ENCODE results near the gene GOLGA2. TPM values are rescaled to one million over a fixed set of nuclear protein-coding genes. Genes with fewer than 3 reads are reported as not detected.
"Not testable (repeated sequence)": the region's sequence is repeated elsewhere in the genome, so short reads cannot be mapped to it uniquely, and the experiment has no call there.

The GOLGA2 gene
- polyA plus RNA-seq, 6 donors from 2014 or later = 4.6 to 10.3 (median 8.1) TPM

- peaks cover 0 to 8% of the 10 kb centered on the region in 2 donors for H3K36me3 Mint-ChIP-seq
- DNase-seq (no peak), ATAC-seq (ENCODE audit: low read depth in 2 of 2) (no peak)
- H3K27ac Mint-ChIP-seq = no peak overlapping the region
- no peak overlapping the region for H3K4me3 Mint-ChIP-seq
- H3K9me3 Mint-ChIP-seq = no peaks in the 10 kb centered on the region
- H3K27me3 Mint-ChIP-seq = no peaks in the 10 kb centered on the region
- H3K4me1 Mint-ChIP-seq = peaks cover 13 to 19% (median 17%) of the 10 kb centered on the region in 3 donors
Measured at GRCh38 chr9:128282500-128282899, 6.7 kb upstream of the GOLGA2 start.

GRCh38 chr9:128280084-128280622 lies 4.3 kb upstream of the GOLGA2 start:
- no peak overlapping the region for H3K27ac Mint-ChIP-seq
- H3K36me3 Mint-ChIP-seq = peaks cover 0 to 6% of the 10 kb centered on the region in 2 donors
- no peak for DNase-seq

GRCh38 chr9:128279088-128280073 lies 3.6 kb upstream of the GOLGA2 start:
- Mint-ChIP-seq H3K4me1 (peaks cover 21 to 32% (median 31%) of the 10 kb centered on the region in 3 donors), H3K4me3 (peak overlapping the region in 4 of 8 donors; percentile 15 to 74 (median 42)), H3K27ac (peak overlapping the region in 3 of 6 donors; percentile 61 to 81 (median 80))
- DNase-seq; H3K27me3 Mint-ChIP-seq; H3K36me3 Mint-ChIP-seq; ATAC-seq (ENCODE audit: low read depth in 2 of 2); H3K9me3 Mint-ChIP-seq: not testable (repeated sequence)

More at GRCh38 chr9:128280084-128280622, 4.3 kb upstream of the GOLGA2 start:
- Mint-ChIP-seq H3K27me3 (no peaks in the 10 kb centered on the region), H3K4me3 (peak overlapping the region in 1 of 8 donors; percentile 74), H3K9me3 (no peaks in the 10 kb centered on the region), H3K4me1 (peaks cover 22 to 30% (median 29%) of the 10 kb centered on the region in 3 donors)
- ATAC-seq (ENCODE audit: low read depth in 2 of 2) = no peak

- Mint-ChIP-seq H3K4me1 (peaks cover 21 to 38% (median 36%) of the 10 kb centered on the region in 3 donors), H3K9me3 (no peaks in the 10 kb centered on the region), H3K36me3 (no peaks in the 10 kb centered on the region), H3K4me3 (peak overlapping the region; percentile 86 to 98 (median 97)), H3K27ac (peak overlapping the region; percentile 37 to 99 (median 98)), H3K27me3 (no peaks in the 10 kb centered on the region)
- DNase-seq = no peak
- ATAC-seq (ENCODE audit: low read depth in 2 of 2) = no peak
Measured at GRCh38 chr9:128276574-128277270, 915 bp upstream of the GOLGA2 start.

- peaks cover 19 to 38% (median 36%) of the 10 kb centered on the region in 3 donors for H3K4me1 Mint-ChIP-seq
- ATAC-seq (ENCODE audit: low read depth in 2 of 2) = peak; percentile 95 to 96
- H3K4me3 Mint-ChIP-seq = peak within 1 kb of the TSS; percentile 86 to 98 (median 97)
- no peaks in the 10 kb centered on the region for H3K27me3 Mint-ChIP-seq
- H3K27ac Mint-ChIP-seq = peak within 1 kb of the TSS; percentile 97 to 99 (median 98)
- no peaks in the 10 kb centered on the region for H3K36me3 Mint-ChIP-seq
- DNase-seq = peak; percentile 99
- H3K9me3 Mint-ChIP-seq = no peaks in the 10 kb centered on the region
Measured at GRCh38 chr9:128276008-128276573, 284 bp upstream of the GOLGA2 start, which contains the start of gene SWI5. Gene SWI5, plus strand, starts transcription at chr9:128276276.

- Mint-ChIP-seq H3K36me3 (no peaks in the 10 kb centered on the region), H3K27me3 (no peaks in the 10 kb centered on the region), H3K4me3 (peak overlapping the region in 6 of 8 donors; percentile 63 to 98 (median 97)), H3K9me3 (no peaks in the 10 kb centered on the region), H3K4me1 (peaks cover 19 to 35% (median 33%) of the 10 kb centered on the region in 3 donors), H3K27ac (peak overlapping the region in 3 of 6 donors; percentile 84 to 99 (median 97))
- DNase-seq = no peak
- ATAC-seq (ENCODE audit: low read depth in 2 of 2) = no peak
Measured at GRCh38 chr9:128274245-128274644, 1.6 kb downstream of the GOLGA2 start.

- H3K27ac Mint-ChIP-seq = peak overlapping the region in 2 of 6 donors; percentile 57 to 78
- DNase-seq = no peak
- H3K4me1 Mint-ChIP-seq = peaks cover 16 to 23% (median 21%) of the 10 kb centered on the region in 3 donors
- no peaks in the 10 kb centered on the region for H3K9me3 Mint-ChIP-seq
- ATAC-seq (ENCODE audit: low read depth in 2 of 2) = no peak
- peaks cover 0 to 8% of the 10 kb centered on the region in 2 donors for H3K36me3 Mint-ChIP-seq
- H3K27me3 Mint-ChIP-seq = no peaks in the 10 kb centered on the region
- peak overlapping the region in 1 of 8 donors; percentile 42 for H3K4me3 Mint-ChIP-seq
Measured at GRCh38 chr9:128271512-128271911, 4.3 kb downstream of the GOLGA2 start.

GRCh38 chr9:128271112-128271511 lies 4.7 kb downstream of the GOLGA2 start:
- ATAC-seq (ENCODE audit: low read depth in 2 of 2) = no peak
- Mint-ChIP-seq H3K9me3 (no peaks in the 10 kb centered on the region), H3K4me3 (peak overlapping the region in 1 of 8 donors; percentile 18), H3K36me3 (peaks cover 0 to 8% of the 10 kb centered on the region in 2 donors), H3K27me3 (no peaks in the 10 kb centered on the region), H3K27ac (peak overlapping the region in 2 of 6 donors; percentile 57 to 62), H3K4me1 (peaks cover 12 to 19% (median 17%) of the 10 kb centered on the region in 3 donors)
- DNase-seq = no peak

- peak overlapping the region in 2 of 6 donors; percentile 13 to 71 for H3K27ac Mint-ChIP-seq
- DNase-seq (no peak), ATAC-seq (ENCODE audit: low read depth in 2 of 2) (no peak)
- H3K4me3 Mint-ChIP-seq = peak overlapping the region in 1 of 8 donors; percentile 22
- H3K4me1 Mint-ChIP-seq = peaks cover 0 to 4% (median 0%) of the 10 kb centered on the region in 3 donors
- no peaks in the 10 kb centered on the region for H3K27me3 Mint-ChIP-seq
- H3K9me3 Mint-ChIP-seq = no peaks in the 10 kb centered on the region
- peaks cover 7 to 19% of the 10 kb centered on the region in 2 donors for H3K36me3 Mint-ChIP-seq
Measured at GRCh38 chr9:128266868-128267590, 8.8 kb downstream of the GOLGA2 start.

GRCh38 chr9:128265348-128265847 lies 10.4 kb downstream of the GOLGA2 start:
- ATAC-seq (ENCODE audit: low read depth in 2 of 2) = no peak
- Mint-ChIP-seq H3K9me3 (no peaks in the 10 kb centered on the region), H3K27ac (no peak overlapping the region), H3K4me3 (no peak overlapping the region), H3K36me3 (peaks cover 16 to 32% of the 10 kb centered on the region in 2 donors), H3K27me3 (no peaks in the 10 kb centered on the region), H3K4me1 (peaks cover 0 to 4% (median 0%) of the 10 kb centered on the region in 3 donors)
- DNase-seq = no peak

GRCh38 chr9:128262687-128263086 lies 13.1 kb downstream of the GOLGA2 start:
- ATAC-seq (ENCODE audit: low read depth in 2 of 2) = no peak
- Mint-ChIP-seq H3K4me1 (no peaks in the 10 kb centered on the region), H3K4me3 (no peak overlapping the region), H3K27me3 (no peaks in the 10 kb centered on the region), H3K36me3 (peaks cover 17 to 48% of the 10 kb centered on the region in 2 donors), H3K27ac (peak overlapping the region in 1 of 6 donors; percentile 32), H3K9me3 (no peaks in the 10 kb centered on the region)
- no peak for DNase-seq

- ATAC-seq (ENCODE audit: low read depth in 2 of 2) = no peak
- peaks cover 0 to 3% (median 0%) of the 10 kb centered on the region in 3 donors for H3K4me1 Mint-ChIP-seq
- H3K27ac Mint-ChIP-seq = no peak overlapping the region
- no peak overlapping the region for H3K4me3 Mint-ChIP-seq
- no peaks in the 10 kb centered on the region for H3K9me3 Mint-ChIP-seq
- no peak for DNase-seq
- peaks cover 20 to 49% of the 10 kb centered on the region in 2 donors for H3K36me3 Mint-ChIP-seq
- H3K27me3 Mint-ChIP-seq = peaks cover 0 to under 1% (median 0%) of the 10 kb centered on the region in 3 donors
Measured at GRCh38 chr9:128260340-128260739, 15.5 kb downstream of the GOLGA2 start.
